CD4-positive, CD25-positive, alpha-beta regulatory T cell (primary cell): ENCODE data around the gene TTC13. TPM values are rescaled to one million over a fixed set of nuclear protein-coding genes. Genes with fewer than 3 reads are reported as not detected.
A peak's percentile ranks its signal among the peaks of the same experiment; 100 is the strongest.

ENCODE experiments used
- ATAC-seq, 2 donors: fragments of 150-1000 bp; cut with Tn5 transposase; one replicate each; pipeline ENCODE4 v1.10.0; 2021; ENCODE audit warnings: low read depth in 2 of 2, moderate number of reproducible peaks in 2 of 2, moderate library complexity in 1 of 2
- DNase-seq, 3 donors: peaks; one replicate each; pipeline versions ENCODE4 v3.0.0 to v3.0.0-alpha.2; 2012 to 2022; ENCODE audit warnings: mixed read lengths in 1 of 3
- H3K27ac ChIP-seq: one replicate; pipeline ENCODE4 v1.7.0; 2013; ENCODE audit warnings: mild to moderate bottlenecking, low read length; ENCODE audit not compliant: insufficient read depth, poor library complexity, severe bottlenecking
- H3K27me3 ChIP-seq: one replicate; pipeline ENCODE4 v1.7.0; 2013; ENCODE audit warnings: low read length; ENCODE audit not compliant: control insufficient read depth, insufficient read depth
- H3K36me3 ChIP-seq: one replicate; pipeline ENCODE4 v1.7.0; 2013; ENCODE audit warnings: mild to moderate bottlenecking, low read length, moderate library complexity; ENCODE audit not compliant: control insufficient read depth, insufficient read depth
- H3K4me1 ChIP-seq: 2 replicates; pipeline ENCODE4 v1.7.0; 2013; ENCODE audit warnings: mild to moderate bottlenecking, low read length; ENCODE audit not compliant: insufficient read depth, control insufficient read depth, poor library complexity, severe bottlenecking
- H3K4me3 ChIP-seq: one replicate; pipeline ENCODE4 v1.7.0; 2013; ENCODE audit warnings: low read depth, mild to moderate bottlenecking, low read length, moderate library complexity
- H3K9me3 ChIP-seq, 2 experiments: 1 replicate in 1 of 2; 2 replicates in 1 of 2; pipeline ENCODE4 v1.7.0; 2013; ENCODE audit warnings: low read length in 2 of 2, mild to moderate bottlenecking in 1 of 2, moderate library complexity in 1 of 2; ENCODE audit not compliant: control insufficient read depth in 2 of 2
- H3K27ac Mint-ChIP-seq, 3 donors: one replicate each; pipeline ENCODE4 v1.8.0; 2020 to 2022; ENCODE audit warnings: mild to moderate bottlenecking in 3 of 3, mixed read lengths in 3 of 3, moderate library complexity in 2 of 3
- H3K27me3 Mint-ChIP-seq: one replicate; pipeline ENCODE4 v1.8.0; 2022; ENCODE audit warnings: mild to moderate bottlenecking, mixed read lengths
- H3K36me3 Mint-ChIP-seq: one replicate; pipeline ENCODE4 v1.8.0; 2020; ENCODE audit warnings: mixed read lengths
- H3K4me1 Mint-ChIP-seq, 4 donors: one replicate each; pipeline ENCODE4 v1.8.0; 2020 to 2022; ENCODE audit warnings: mixed read lengths in 4 of 4, mild to moderate bottlenecking in 1 of 4
- H3K4me3 Mint-ChIP-seq, 4 donors: one replicate each; pipeline ENCODE4 v1.8.0; 2020 to 2022; ENCODE audit warnings: mild to moderate bottlenecking in 4 of 4, mixed read lengths in 4 of 4, moderate library complexity in 3 of 4
- H3K9me3 Mint-ChIP-seq, 7 donors: one replicate each; pipeline ENCODE4 v1.8.0; 2020 to 2022; ENCODE audit warnings: mixed read lengths in 7 of 7, mild to moderate bottlenecking in 3 of 7, moderate library complexity in 2 of 7
- polyA plus RNA-seq, 4 donors: library from polyadenylated mRNA; unstranded; fragments of 300-500 nt; fragmentation: Illumina TruSeq; gene quantifications; one replicate each; pipeline ENCODE4 v1.2.3, GENCODE V29; 2021
- total RNA-seq: library from RNA; stranded (reverse); gene quantifications from one replicate; pipeline ENCODE4 v1.2.3, GENCODE V29; 2022

Gene TTC13
- total and polyA plus RNA-seq, 5 donors from 2014 or later: 8.9 to 40.5 (median 11.6) TPM

DNA sequence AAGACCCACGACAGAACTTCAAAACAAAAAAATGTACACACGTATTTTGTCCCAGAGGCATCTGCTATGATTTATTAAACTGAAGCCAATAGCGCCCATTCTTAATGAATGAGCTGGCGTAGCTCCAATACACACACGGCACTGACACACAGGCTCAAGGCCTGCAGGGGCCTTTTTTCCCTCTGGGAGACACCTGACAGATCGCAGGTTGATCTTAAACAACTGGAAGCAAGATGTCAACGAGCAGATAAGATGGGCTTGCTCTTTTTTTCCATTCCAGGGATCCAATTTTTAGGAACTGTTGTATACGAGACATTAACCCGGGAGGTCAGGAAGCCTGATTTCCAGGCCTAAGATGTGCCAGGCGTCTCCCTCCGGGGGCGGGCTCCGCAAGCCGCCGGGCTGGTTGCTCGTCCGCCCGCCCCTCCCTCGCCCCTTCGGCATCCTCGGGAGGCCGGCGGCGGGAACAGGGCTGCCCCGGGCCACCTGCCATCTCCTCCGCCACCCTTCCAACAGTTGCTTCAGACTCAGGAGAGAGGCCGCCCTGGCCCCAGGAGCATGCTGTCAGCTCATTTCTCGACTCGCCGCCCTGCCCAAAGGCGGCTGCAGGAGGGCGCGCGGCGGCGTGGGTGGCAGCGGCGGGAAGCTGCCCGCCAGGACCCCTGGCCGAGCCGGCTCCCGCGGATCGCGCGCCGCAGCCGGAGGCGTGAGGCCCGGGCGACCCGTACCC lies 735 bp downstream of the TTC13 start:
- Mint-ChIP-seq H3K27me3 (no peaks in the 10 kb centered on the region), H3K36me3 (peaks cover 5% of the 10 kb centered on the region), H3K27ac (peak overlapping the region; percentile 93 to 98 (median 94)), H3K9me3 (no peaks in the 10 kb centered on the region), H3K4me1 (peaks cover 8 to 42% (median 35%) of the 10 kb centered on the region in 4 donors), H3K4me3 (peak overlapping the region; percentile 89 to 97 (median 95))
- DNase-seq: peak in 2 of 3 donors; percentile 15 to 27
- ATAC-seq: no peak
- Histone ChIP-seq H3K36me3 (peaks cover 18% of the 10 kb centered on the region), H3K4me3 (peak overlapping the region; percentile 91), H3K27me3 (no peaks in the 10 kb centered on the region), H3K27ac (peak overlapping the region; percentile 83), H3K9me3 (no peaks in the 10 kb centered on the region), H3K4me1 (peaks cover 55% of the 10 kb centered on the region)

DNA sequence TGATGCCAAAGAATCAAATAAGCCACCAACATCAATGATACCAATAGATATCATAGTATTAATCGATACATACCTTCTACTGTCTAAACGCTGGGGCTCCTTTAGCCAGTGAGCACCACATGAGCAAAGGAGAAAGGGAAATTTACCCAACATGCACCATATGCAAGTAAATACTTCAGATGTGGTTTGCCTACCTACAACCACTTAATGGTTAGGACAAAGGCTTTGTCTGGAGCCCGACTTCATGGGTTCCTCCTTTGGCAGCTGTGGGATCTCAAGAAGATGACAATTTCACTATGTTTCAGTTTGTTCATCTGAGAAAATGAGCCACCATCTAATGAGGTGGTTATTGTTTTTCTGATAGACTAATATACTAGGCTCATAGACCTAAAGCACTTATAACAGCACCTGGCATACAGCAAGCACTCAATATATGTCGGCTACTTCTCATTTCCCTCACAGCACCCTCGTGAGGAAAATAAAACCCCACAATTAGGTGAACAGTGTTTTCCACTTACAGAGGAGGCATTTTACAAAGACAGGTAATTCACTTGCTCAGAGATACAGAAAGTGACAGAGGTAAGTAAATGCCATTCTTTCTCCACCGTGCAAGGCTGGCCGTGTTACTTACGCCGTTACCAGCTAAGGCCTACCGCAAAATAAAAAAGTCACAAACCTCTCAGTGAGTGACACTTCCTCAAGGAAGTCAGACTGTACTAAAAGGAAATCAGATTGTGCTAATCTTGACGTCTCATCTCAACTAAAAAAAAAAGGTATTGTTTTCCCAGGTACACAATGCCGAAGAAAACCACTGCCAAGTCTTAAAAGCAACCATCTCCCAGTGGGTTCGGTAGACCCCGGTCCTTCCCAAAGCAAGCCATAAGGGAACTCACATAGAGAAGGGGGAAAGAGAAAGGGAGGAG lies 1.6 kb downstream of the TTC13 start:
- Mint-ChIP-seq H3K4me3 (peak overlapping the region; percentile 89 to 97 (median 95)), H3K36me3 (peaks cover 5% of the 10 kb centered on the region), H3K4me1 (peaks cover 15 to 50% (median 43%) of the 10 kb centered on the region in 4 donors), H3K27ac (peak overlapping the region; percentile 93 to 98 (median 94)), H3K27me3 (no peaks in the 10 kb centered on the region), H3K9me3 (no peaks in the 10 kb centered on the region)
- Histone ChIP-seq H3K9me3 (no peaks in the 10 kb centered on the region), H3K4me1 (peaks cover 63% of the 10 kb centered on the region), H3K27me3 (no peaks in the 10 kb centered on the region), H3K36me3 (peaks cover 18% of the 10 kb centered on the region), H3K4me3 (peak overlapping the region; percentile 91), H3K27ac (peak overlapping the region; percentile 83)
- DNase-seq (peak; percentile 12 to 82 (median 65)), ATAC-seq (no peak)

DNA sequence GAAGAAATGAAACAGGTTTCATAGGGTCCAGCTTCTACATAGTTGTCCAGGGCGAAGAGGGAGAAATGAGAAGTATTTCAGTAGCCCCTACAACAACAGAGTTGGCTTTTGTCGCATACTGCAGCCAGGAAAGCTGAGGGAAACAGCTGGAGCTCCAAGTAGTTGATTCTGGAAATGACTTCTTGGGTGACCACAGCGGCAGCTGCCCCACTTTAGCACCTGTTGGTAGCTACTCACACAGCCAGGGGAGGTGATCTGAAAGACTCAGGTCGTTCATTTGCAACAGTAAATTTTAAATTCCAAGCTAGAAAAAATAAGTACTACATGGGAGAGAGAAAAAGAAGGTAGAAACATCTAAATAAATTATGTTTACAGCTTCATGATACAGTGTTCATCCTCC lies 2.3 kb downstream of the TTC13 start:
- Histone ChIP-seq H3K9me3 (no peaks in the 10 kb centered on the region), H3K4me3 (peak overlapping the region; percentile 91), H3K4me1 (peaks cover 70% of the 10 kb centered on the region), H3K36me3 (peaks cover 12% of the 10 kb centered on the region), H3K27me3 (no peaks in the 10 kb centered on the region), H3K27ac (peak overlapping the region; percentile 83)
- H3K27ac Mint-ChIP-seq: peak overlapping the region in 1 of 3 donors; percentile 25
- H3K4me3 Mint-ChIP-seq: peak overlapping the region; percentile 41 to 97 (median 67)
- ATAC-seq (no peak), DNase-seq (no peak)
- peaks cover 20 to 57% (median 49%) of the 10 kb centered on the region in 4 donors for H3K4me1 Mint-ChIP-seq
- H3K36me3 Mint-ChIP-seq: peaks cover 5% of the 10 kb centered on the region
- H3K27me3 Mint-ChIP-seq: no peaks in the 10 kb centered on the region
- no peaks in the 10 kb centered on the region for H3K9me3 Mint-ChIP-seq

DNA sequence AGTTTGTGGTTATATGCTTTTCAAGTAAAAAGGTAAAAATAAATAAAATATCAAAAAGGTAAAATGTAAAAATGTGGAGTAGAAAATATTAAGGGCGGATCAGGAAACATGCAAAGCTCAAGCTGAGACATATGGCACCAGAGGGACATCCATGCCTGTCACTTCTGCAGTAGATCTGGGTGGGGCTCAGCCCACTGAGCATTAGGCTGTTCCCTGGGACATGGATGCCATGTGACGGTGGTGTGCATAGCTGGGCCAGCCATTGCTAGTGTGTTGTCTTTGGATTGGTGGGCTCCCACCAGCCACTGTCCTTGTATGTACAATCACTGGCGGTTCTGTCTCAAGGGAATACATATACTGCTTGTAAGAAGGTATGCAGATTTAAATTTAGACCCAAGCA lies 3.0 kb downstream of the TTC13 start:
- ATAC-seq (no peak), DNase-seq (no peak)
- H3K27ac Mint-ChIP-seq: peak overlapping the region in 1 of 3 donors; percentile 25
- H3K27me3 Mint-ChIP-seq: no peaks in the 10 kb centered on the region
- no peaks in the 10 kb centered on the region for H3K9me3 Mint-ChIP-seq
- peak overlapping the region in 2 of 4 donors; percentile 41 to 45 for H3K4me3 Mint-ChIP-seq
- Histone ChIP-seq H3K27ac (no peak overlapping the region), H3K4me1 (peaks cover 70% of the 10 kb centered on the region), H3K4me3 (no peak overlapping the region), H3K36me3 (peaks cover 9% of the 10 kb centered on the region), H3K27me3 (no peaks in the 10 kb centered on the region), H3K9me3 (no peaks in the 10 kb centered on the region)
- H3K36me3 Mint-ChIP-seq: peaks cover 5% of the 10 kb centered on the region
- H3K4me1 Mint-ChIP-seq: peaks cover 20 to 60% (median 50%) of the 10 kb centered on the region in 4 donors

DNA sequence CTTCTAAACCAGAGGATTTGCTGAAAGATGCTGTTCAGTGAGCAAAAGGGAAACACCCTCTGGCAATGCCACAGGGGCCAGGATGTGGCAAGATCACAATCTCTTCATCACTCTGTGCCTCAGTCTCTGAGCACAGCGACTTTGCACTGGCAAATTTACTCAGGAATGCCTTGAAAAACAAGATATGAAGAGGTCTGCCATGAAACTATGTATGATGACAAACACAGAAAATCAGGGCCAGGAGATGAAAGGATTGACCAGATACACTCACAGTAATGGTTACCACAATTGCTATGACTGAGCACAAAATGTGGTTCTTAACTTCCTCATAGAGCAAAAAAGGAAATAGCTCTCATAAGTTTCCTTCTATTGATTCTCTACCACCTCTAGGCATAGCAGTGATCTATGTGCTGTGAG lies 5.8 kb downstream of the TTC13 start:
- H3K27ac Mint-ChIP-seq: peak overlapping the region; percentile 60 to 88 (median 86)
- no peaks in the 10 kb centered on the region for H3K9me3 Mint-ChIP-seq
- ATAC-seq: peak; percentile 84 to 87
- Histone ChIP-seq H3K4me3 (peak overlapping the region; percentile 65), H3K27me3 (no peaks in the 10 kb centered on the region), H3K36me3 (peaks cover 18% of the 10 kb centered on the region), H3K9me3 (no peaks in the 10 kb centered on the region), H3K27ac (peak overlapping the region; percentile 80), H3K4me1 (peaks cover 66% of the 10 kb centered on the region)
- H3K4me3 Mint-ChIP-seq: peak overlapping the region; percentile 43 to 76 (median 72)
- DNase-seq: peak; percentile 53 to 91 (median 82)
- no peaks in the 10 kb centered on the region for H3K27me3 Mint-ChIP-seq
- H3K4me1 Mint-ChIP-seq: peaks cover 28 to 75% (median 55%) of the 10 kb centered on the region in 4 donors
- peaks cover 12% of the 10 kb centered on the region for H3K36me3 Mint-ChIP-seq

DNA sequence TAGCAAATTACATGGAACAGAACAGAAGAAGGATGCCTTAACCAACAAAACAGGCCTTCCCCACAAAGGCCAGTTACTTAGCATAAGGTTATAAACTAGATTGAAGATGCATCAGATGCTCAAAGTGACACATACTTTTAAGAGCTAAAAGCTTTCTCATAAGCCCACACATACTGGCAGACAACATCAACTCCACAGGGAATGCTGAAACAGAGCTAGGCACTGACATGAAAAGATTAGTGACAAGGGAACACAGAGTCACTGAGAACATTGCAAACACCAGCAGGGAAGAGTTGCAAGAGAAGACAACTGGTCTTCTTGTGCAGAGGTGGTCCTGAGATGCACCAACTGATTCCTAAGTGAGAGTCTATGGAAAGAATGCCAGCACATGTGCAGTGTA lies 6.9 kb downstream of the TTC13 start:
- peak overlapping the region; percentile 80 for H3K27ac ChIP-seq
- DNase-seq (no peak), ATAC-seq (no peak)
- Mint-ChIP-seq H3K4me1 (peaks cover 28 to 65% (median 47%) of the 10 kb centered on the region in 4 donors), H3K36me3 (peaks cover 12% of the 10 kb centered on the region), H3K4me3 (peak overlapping the region in 3 of 4 donors; percentile 43 to 73 (median 71)), H3K27me3 (no peaks in the 10 kb centered on the region), H3K9me3 (no peaks in the 10 kb centered on the region), H3K27ac (peak overlapping the region in 2 of 3 donors; percentile 60 to 86)
- no peaks in the 10 kb centered on the region for H3K27me3 ChIP-seq
- no peaks in the 10 kb centered on the region for H3K9me3 ChIP-seq
- H3K36me3 ChIP-seq: peaks cover 18% of the 10 kb centered on the region
- H3K4me3 ChIP-seq: peak overlapping the region; percentile 65
- H3K4me1 ChIP-seq: peaks cover 56% of the 10 kb centered on the region

DNA sequence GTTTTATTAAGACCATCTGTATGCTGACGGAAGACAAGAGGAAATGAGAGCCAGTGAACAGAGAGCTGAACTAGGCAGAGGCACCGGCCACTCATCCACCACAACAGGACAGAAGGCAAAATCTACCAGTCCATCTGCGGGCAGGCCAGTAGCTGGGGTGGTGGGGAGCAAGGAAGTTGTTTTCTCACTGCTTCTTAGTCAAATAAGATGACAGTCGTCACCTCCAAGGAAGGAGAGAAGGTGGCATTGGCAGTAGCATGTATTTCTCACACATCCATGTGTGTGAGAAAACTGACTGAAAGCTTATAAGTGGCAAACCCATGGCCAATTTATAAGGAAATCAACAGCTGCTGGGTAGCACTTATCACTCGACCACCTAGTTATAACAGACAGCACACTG lies 8.2 kb downstream of the TTC13 start:
- DNase-seq (no peak), ATAC-seq (no peak)
- peaks cover 44% of the 10 kb centered on the region for H3K4me1 ChIP-seq
- no peaks in the 10 kb centered on the region for H3K9me3 ChIP-seq
- no peak overlapping the region for H3K4me3 ChIP-seq
- Mint-ChIP-seq H3K36me3 (peaks cover 6% of the 10 kb centered on the region), H3K4me1 (peaks cover 29 to 53% (median 41%) of the 10 kb centered on the region in 4 donors), H3K9me3 (no peaks in the 10 kb centered on the region), H3K27ac (peak overlapping the region in 1 of 3 donors; percentile 43), H3K27me3 (no peaks in the 10 kb centered on the region), H3K4me3 (no peak overlapping the region)
- H3K36me3 ChIP-seq: peaks cover 9% of the 10 kb centered on the region
- H3K27me3 ChIP-seq: no peaks in the 10 kb centered on the region
- no peak overlapping the region for H3K27ac ChIP-seq
